ENCODE data around the gene IMPDH2.
A peak's percentile ranks its signal among the peaks of the same experiment; 100 is the strongest.

IMPDH2 gene

DNA sequence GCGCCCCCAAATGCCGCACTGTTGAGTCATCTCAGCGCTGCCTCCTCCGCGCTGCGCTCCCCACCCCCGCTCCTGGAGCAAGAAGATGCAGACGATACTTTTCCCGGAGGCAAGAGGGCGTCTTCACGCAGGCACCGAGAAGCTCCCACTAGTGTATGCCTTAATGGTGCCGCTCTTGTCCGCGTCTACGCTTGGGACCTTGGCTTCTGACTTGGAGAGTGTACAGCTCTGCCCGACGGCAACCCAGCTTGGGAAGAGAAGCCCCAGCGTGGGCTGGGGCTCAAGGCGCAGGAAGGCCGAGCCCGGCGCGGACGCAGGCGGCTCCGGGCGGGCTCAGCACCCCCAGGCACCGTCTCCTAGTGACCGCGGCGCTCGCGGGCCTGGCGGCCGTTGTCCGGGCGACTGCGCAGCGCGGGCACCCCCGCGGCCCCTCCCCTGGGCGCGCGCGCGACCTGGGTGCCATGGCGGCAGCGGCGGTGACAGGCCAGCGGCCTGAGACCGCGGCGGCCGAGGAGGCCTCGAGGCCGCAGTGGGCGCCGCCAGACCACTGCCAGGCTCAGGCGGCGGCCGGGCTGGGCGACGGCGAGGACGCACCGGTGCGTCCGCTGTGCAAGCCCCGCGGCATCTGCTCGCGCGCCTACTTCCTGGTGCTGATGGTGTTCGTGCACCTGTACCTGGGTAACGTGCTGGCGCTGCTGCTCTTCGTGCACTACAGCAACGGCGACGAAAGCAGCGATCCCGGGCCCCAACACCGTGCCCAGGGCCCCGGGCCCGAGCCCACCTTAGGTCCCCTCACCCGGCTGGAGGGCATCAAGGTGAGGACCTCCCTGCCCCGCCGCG lies 39.2 kb downstream of the IMPDH2 start, which contains the start of gene P4HTM:
TSS of gene P4HTM (plus strand) at position 446 of the 840 bp plus-strand sequence. CDS start at position 462, 16 bp downstream.
- Histone ChIP-seq H3K9ac (ENCODE audit: low read depth, low read length) (peak within 1 kb of the TSS; percentile 90), H3K27me3 (ENCODE audit: insufficient read depth, low read length) (no peaks in the 10 kb centered on the region), H3K27ac (ENCODE audit: low read depth, low read length) (peak within 1 kb of the TSS; percentile 88), H3K4me3 (ENCODE audit: low read length) (peak within 1 kb of the TSS; percentile 89), H3K36me3 (ENCODE audit: insufficient read depth, low read length) (peaks cover 14% of the 10 kb centered on the region; the same call in 1 of the 2 replicates), H3K9me3 (ENCODE audit: insufficient read depth, low read depth, low read length) (no peaks in the 10 kb centered on the region), H3K4me1 (ENCODE audit: insufficient read depth, low read length) (peaks cover 11% of the 10 kb centered on the region)
- WGBS, result under 1% methylated on average over 91 of the region's 91 CpGs

DNA sequence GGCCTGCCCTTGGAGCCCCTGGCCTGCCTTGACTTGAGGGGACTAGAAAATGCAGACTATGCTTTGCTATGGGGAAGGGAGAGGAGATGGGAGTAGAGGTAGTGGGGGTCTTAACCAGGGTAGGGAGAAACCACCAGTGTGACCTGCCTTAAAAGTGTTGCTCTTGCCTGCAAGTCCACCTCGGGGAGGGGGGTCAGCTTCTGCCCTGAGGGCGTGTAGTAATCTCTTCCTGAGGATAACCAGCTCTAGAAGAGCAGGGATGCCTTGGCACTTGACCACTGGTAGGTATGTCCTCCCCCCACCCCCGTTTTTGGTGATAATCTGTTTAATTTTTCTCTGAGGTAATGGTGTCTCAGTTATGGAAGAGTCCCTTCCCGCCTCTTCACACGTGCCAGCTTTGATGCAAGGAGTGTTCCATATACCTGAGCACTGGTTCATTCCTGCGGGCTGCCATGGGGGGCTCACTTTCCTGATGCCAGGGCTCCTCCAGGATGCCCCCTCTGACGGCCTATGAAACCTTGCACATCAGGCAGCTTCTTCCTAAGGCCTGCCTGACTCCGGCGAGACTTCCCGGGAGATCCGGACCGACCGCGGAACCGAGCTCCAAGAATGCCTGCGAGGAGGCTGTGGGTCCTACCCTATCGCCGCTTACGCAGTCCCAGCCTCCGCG lies 39.9 kb downstream of the IMPDH2 start:
- Histone ChIP-seq H3K27ac (ENCODE audit: low read depth, low read length) (peak overlapping the region; percentile 88), H3K9ac (ENCODE audit: low read depth, low read length) (peak overlapping the region; percentile 90), H3K4me3 (ENCODE audit: low read length) (peak overlapping the region; percentile 89)

DNA sequence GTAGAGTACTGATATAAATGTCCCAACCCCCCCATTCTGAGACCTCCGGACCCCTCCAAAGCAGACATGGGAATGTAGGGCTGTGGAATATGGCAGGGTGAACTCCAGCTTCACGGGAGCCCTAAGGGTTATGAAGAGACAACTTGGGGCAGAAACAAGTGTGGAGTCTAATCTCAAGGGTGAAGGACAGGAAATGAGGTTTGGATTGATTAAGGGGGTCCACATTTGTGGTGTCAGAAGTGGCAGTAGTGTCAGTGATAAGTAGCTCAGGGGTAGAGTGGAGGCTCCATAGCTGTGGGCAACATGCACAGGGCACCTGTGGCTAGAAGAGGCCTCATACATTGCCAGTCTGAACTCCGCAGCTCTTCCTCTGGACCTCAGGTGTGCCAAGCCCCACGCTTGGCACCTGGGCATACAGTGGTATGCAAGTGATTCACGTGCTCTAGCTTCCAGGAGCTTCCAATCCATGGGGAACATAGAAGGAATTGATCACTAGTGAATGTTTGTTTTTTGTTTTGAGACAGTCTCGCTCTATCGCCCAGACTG lies 43.3 kb downstream of the IMPDH2 start:
- H3K27me3 ChIP-seq (ENCODE audit: insufficient read depth, low read length), result no peaks in the 10 kb centered on the region
- peaks cover 55% of the 10 kb centered on the region for H3K36me3 ChIP-seq (ENCODE audit: insufficient read depth, low read length)
- no peaks in the 10 kb centered on the region for H3K9me3 ChIP-seq (ENCODE audit: insufficient read depth, low read depth, low read length)
- H3K9ac ChIP-seq (ENCODE audit: low read depth, low read length), result no peak overlapping the region
- H3K4me1 ChIP-seq (ENCODE audit: insufficient read depth, low read length), result peaks cover 6% of the 10 kb centered on the region
- 94% methylated on average over 7 of the region's 7 CpGs for WGBS
- no peak overlapping the region for H3K4me3 ChIP-seq (ENCODE audit: low read length)
- no peak overlapping the region for H3K27ac ChIP-seq (ENCODE audit: low read depth, low read length)

More for the DNA sequence above, 39.9 kb downstream of the IMPDH2 start:
- H3K4me1 ChIP-seq (ENCODE audit: insufficient read depth, low read length), result peaks cover 11% of the 10 kb centered on the region
- no peaks in the 10 kb centered on the region for H3K27me3 ChIP-seq (ENCODE audit: insufficient read depth, low read length)
- no peaks in the 10 kb centered on the region for H3K9me3 ChIP-seq (ENCODE audit: insufficient read depth, low read depth, low read length)
- 8% methylated on average over 21 of the region's 21 CpGs for WGBS
- H3K36me3 ChIP-seq (ENCODE audit: insufficient read depth, low read length), result peaks cover 21% of the 10 kb centered on the region

DNA sequence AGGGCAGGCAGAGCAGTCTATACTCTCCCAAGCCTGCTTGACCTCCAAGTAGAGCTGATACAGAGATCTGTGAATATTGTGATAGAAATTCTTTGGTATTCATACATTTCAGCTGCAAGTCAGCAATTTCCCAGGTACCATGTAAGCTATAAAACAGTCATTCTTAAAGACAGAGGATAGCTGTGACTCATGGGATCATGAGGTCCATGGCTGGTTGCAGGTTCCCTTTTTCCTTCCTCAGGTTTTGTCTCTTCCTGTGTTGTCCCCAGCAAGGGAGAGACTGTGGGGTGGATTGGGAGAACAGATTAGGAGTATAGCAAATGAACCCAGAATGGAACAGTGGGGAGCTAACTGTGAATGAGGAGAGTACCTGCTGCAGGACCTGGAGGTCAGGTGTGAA lies 44.5 kb downstream of the IMPDH2 start:
- Histone ChIP-seq H3K36me3 (ENCODE audit: insufficient read depth, low read length) (peaks cover 66% of the 10 kb centered on the region), H3K9ac (ENCODE audit: low read depth, low read length) (no peak overlapping the region), H3K4me1 (ENCODE audit: insufficient read depth, low read length) (peaks cover 6% of the 10 kb centered on the region; the same call in 1 of the 2 replicates), H3K9me3 (ENCODE audit: insufficient read depth, low read depth, low read length) (no peaks in the 10 kb centered on the region), H3K27ac (ENCODE audit: low read depth, low read length) (no peak overlapping the region), H3K4me3 (ENCODE audit: low read length) (no peak overlapping the region), H3K27me3 (ENCODE audit: insufficient read depth, low read length) (no peaks in the 10 kb centered on the region)

DNA sequence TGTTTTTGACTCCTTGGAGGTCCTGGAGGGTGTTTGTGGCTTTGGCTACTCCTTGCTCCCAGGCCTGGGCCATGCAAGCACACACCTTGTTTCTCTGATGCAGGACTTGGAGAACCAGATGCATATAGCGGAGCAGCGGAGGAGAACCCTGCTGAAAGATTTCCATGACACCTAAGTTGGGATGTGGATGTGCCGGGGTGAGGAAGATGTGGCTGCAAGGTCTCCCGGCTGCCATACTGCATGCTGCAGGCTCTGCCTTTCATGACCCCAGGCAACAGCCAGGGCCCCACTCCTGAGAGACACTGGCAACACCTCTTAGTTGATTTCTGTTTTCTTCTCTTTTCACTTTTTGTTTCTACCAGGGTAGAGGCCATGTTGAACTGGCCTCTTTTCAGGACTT lies 46.1 kb downstream of the IMPDH2 start:
- Histone ChIP-seq H3K36me3 (ENCODE audit: insufficient read depth, low read length) (peaks cover 78% of the 10 kb centered on the region), H3K4me1 (ENCODE audit: insufficient read depth, low read length) (no peaks in the 10 kb centered on the region), H3K27ac (ENCODE audit: low read depth, low read length) (no peak overlapping the region), H3K4me3 (ENCODE audit: low read length) (no peak overlapping the region), H3K9ac (ENCODE audit: low read depth, low read length) (no peak overlapping the region), H3K27me3 (ENCODE audit: insufficient read depth, low read length) (no peaks in the 10 kb centered on the region), H3K9me3 (ENCODE audit: insufficient read depth, low read depth, low read length) (no peaks in the 10 kb centered on the region)
- WGBS, result 93% methylated on average over 4 of the region's 4 CpGs

DNA sequence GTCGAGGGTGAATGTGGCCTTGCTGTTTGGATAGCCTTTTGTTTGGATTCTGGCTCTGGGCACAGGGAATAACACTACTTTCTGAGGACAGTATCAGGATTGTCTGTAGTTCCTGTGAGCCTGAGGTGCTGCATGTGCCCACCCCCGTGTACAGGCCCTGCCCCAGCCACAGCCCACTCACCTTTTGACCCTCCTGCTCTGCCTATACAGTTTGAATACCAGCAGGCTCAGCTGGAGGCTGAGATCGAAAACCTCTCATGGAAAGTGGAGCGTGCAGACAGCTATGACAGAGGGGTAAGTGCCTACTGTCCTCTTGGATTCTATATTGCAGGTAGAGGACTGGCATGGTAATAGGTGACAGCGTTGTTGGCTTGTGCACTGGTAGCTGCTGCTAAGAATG lies 46.5 kb downstream of the IMPDH2 start:
- H3K27me3 ChIP-seq (ENCODE audit: insufficient read depth, low read length), result no peaks in the 10 kb centered on the region
- no peak overlapping the region for H3K9ac ChIP-seq (ENCODE audit: low read depth, low read length)
- no peaks in the 10 kb centered on the region for H3K9me3 ChIP-seq (ENCODE audit: insufficient read depth, low read depth, low read length)
- WGBS, result 91% methylated on average over 5 of the region's 5 CpGs
- peaks cover 82% of the 10 kb centered on the region for H3K36me3 ChIP-seq (ENCODE audit: insufficient read depth, low read length)
- no peak overlapping the region for H3K27ac ChIP-seq (ENCODE audit: low read depth, low read length)
- no peak overlapping the region for H3K4me3 ChIP-seq (ENCODE audit: low read length)
- no peaks in the 10 kb centered on the region for H3K4me1 ChIP-seq (ENCODE audit: insufficient read depth, low read length)

DNA sequence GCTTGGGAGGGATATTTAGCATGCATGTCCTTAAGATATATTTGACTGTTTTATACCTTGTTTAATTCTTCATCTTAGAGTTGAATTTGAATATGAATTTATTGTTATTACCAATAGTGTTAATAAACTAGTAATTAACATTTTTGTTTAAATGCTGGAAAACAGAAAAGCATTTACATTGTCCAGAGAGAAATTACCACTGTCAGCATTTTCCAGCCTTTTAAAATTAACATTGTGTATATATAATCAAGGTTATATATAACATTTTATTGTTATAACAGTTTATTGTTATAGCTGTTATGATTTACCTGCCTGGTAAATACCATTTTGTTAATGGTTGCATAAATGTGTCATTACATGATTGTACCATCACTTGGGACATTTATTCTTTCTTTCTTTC lies 47.2 kb downstream of the IMPDH2 start:
- no peaks in the 10 kb centered on the region for H3K4me1 ChIP-seq (ENCODE audit: insufficient read depth, low read length)
- H3K9me3 ChIP-seq (ENCODE audit: insufficient read depth, low read depth, low read length), result no peaks in the 10 kb centered on the region
- H3K27ac ChIP-seq (ENCODE audit: low read depth, low read length), result no peak overlapping the region
- H3K36me3 ChIP-seq (ENCODE audit: insufficient read depth, low read length), result peaks cover 88% of the 10 kb centered on the region
- H3K4me3 ChIP-seq (ENCODE audit: low read length), result no peak overlapping the region
- no peak overlapping the region for H3K9ac ChIP-seq (ENCODE audit: low read depth, low read length)
- H3K27me3 ChIP-seq (ENCODE audit: insufficient read depth, low read length), result no peaks in the 10 kb centered on the region

DNA sequence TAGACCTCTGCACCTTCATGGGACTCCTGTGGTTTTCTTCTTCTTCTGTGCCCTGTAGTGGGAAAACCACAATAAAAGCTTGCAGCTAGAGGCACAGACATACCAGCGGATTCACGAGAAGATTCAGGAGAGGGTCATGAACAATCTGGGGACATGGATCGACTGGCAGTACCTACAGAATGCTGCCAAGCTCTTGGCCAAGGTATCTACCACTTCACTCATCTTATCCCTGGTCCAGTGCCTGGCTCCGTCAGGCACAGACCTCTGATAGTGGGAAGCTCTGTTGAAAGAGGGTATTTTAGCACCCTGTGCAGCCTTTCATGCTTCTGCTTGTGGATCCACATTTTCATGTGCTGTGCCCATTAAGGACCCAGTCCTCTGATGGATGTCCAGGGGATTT lies 48.9 kb downstream of the IMPDH2 start:
- H3K36me3 ChIP-seq (ENCODE audit: insufficient read depth, low read length), result peaks cover 93% of the 10 kb centered on the region
- no peaks in the 10 kb centered on the region for H3K9me3 ChIP-seq (ENCODE audit: insufficient read depth, low read depth, low read length)
- no peaks in the 10 kb centered on the region for H3K27me3 ChIP-seq (ENCODE audit: insufficient read depth, low read length)
- H3K9ac ChIP-seq (ENCODE audit: low read depth, low read length), result no peak overlapping the region
- WGBS, result 98% methylated on average over 4 of the region's 4 CpGs
- no peaks in the 10 kb centered on the region for H3K4me1 ChIP-seq (ENCODE audit: insufficient read depth, low read length)
- H3K4me3 ChIP-seq (ENCODE audit: low read length), result no peak overlapping the region
- no peak overlapping the region for H3K27ac ChIP-seq (ENCODE audit: low read depth, low read length)

DNA sequence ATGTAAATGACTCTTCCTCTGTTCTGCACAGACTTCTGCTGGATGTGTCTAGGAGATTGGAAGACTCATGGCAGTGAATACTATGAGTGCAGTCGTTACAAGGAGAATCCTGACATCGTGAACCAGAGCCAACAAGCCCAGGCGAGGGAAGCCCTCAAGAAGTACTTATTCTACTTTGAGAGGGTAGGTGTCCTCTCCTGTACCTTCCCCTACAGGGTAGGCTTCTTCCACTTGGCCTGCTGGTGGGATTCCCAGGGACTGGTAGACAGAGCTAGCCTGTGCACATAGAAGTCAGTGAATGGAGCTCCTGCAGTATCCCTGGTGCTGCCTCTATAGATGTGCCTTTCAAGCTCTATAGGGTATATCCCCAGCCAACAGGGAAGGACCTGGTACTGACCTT lies 49.7 kb downstream of the IMPDH2 start:
- Histone ChIP-seq H3K9ac (ENCODE audit: low read depth, low read length) (no peak overlapping the region), H3K27ac (ENCODE audit: low read depth, low read length) (no peak overlapping the region), H3K27me3 (ENCODE audit: insufficient read depth, low read length) (no peaks in the 10 kb centered on the region), H3K4me1 (ENCODE audit: insufficient read depth, low read length) (no peaks in the 10 kb centered on the region), H3K36me3 (ENCODE audit: insufficient read depth, low read length) (peaks cover 93% of the 10 kb centered on the region), H3K9me3 (ENCODE audit: insufficient read depth, low read depth, low read length) (no peaks in the 10 kb centered on the region), H3K4me3 (ENCODE audit: low read length) (no peak overlapping the region)
- 87% methylated on average over 3 of the region's 3 CpGs for WGBS

Data from HUES64 (cell line).